ENCODE data around the gene PCCA. TPM values are rescaled to one million over a fixed set of nuclear protein-coding genes. Genes with fewer than 3 reads are reported as not detected.

PCCA gene, protein sequence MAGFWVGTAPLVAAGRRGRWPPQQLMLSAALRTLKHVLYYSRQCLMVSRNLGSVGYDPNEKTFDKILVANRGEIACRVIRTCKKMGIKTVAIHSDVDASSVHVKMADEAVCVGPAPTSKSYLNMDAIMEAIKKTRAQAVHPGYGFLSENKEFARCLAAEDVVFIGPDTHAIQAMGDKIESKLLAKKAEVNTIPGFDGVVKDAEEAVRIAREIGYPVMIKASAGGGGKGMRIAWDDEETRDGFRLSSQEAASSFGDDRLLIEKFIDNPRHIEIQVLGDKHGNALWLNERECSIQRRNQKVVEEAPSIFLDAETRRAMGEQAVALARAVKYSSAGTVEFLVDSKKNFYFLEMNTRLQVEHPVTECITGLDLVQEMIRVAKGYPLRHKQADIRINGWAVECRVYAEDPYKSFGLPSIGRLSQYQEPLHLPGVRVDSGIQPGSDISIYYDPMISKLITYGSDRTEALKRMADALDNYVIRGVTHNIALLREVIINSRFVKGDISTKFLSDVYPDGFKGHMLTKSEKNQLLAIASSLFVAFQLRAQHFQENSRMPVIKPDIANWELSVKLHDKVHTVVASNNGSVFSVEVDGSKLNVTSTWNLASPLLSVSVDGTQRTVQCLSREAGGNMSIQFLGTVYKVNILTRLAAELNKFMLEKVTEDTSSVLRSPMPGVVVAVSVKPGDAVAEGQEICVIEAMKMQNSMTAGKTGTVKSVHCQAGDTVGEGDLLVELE
- total RNA-seq (2022; extraction: Qiagen RNA extraction): 8.6 to 10.1 TPM (median 9.1 TPM) in 5 replicates

GRCh38 chr13:100088644-100089464, at the start of gene PCCA:
TSS of gene PCCA (plus strand) at chr13:100089093. CDS start at chr13:100089121, 28 bp downstream.

Other genes starting within 250 kb of the PCCA start
- 2.2 to 2.8 TPM (median 2.4 TPM) in 5 replicates for gene ZIC5, start 117.3 kb upstream of the PCCA start, total RNA-seq (2022; extraction: Qiagen RNA extraction)
- gene ZIC2, start 107.3 kb upstream of the PCCA start, total RNA-seq (2022; extraction: Qiagen RNA extraction): 3.7 to 5.9 TPM (median 4.4 TPM) in 5 replicates